H1 (cell line): ENCODE measurements around the gene RPS6KA5. TPM values are rescaled to one million over a fixed set of nuclear protein-coding genes. Genes with fewer than 3 reads are reported as not detected.

Experiments
- CTCF ChIA-PET: fragments of 300-600 bp; sonication (Branson Sonifier 250); formaldehyde crosslinking; loops from one replicate; lab custom pipeline; 2021; ENCODE audit not compliant: partially characterized antibody; lab: Charles Lee
- POLR2A ChIA-PET: fragments of 300-600 bp; sonication (Branson Sonifier 250); formaldehyde crosslinking; loops from one replicate; lab custom pipeline; 2021; ENCODE audit warnings: inconsistent platforms; ENCODE audit not compliant: partially characterized antibody; lab: Charles Lee
- DNase-seq, 2 experiments: peaks; one replicate each; pipeline versions ENCODE4 v3.0.0 to v3.0.0-alpha.2; 2010 to 2022; ENCODE audit warnings: low spot score in 2 of 2, low read depth in 1 of 2, mixed read lengths in 1 of 2
- FAIRE-seq: peaks from 2 replicates; lab custom pipeline; 2011; peaks lifted over from hg19 to GRCh38; lab: Jason Lieb, UNC
- H2AFZ ChIP-seq: 2 replicates; pipeline ENCODE4 v1.8.1; 2012; ENCODE audit warnings: low read length, inconsistent platforms
- H2AK5ac ChIP-seq: 2 replicates; pipeline ENCODE4 v1.6.1; 2013; ENCODE audit warnings: low read depth, low read length
- H2BK120ac ChIP-seq: replicated peaks from 2 replicates; pipeline ENCODE3; 2013; ENCODE audit warnings: low read depth, low read length, inconsistent platforms
- H2BK12ac ChIP-seq: 2 replicates; pipeline ENCODE4 v1.6.1; 2013; ENCODE audit warnings: low read depth, low read length
- H2BK15ac ChIP-seq: 2 replicates; pipeline ENCODE4 v1.6.1; 2013; ENCODE audit warnings: low read length
- H2BK20ac ChIP-seq: 2 replicates; pipeline ENCODE4 v1.6.1; 2013; ENCODE audit warnings: low read length
- H2BK5ac ChIP-seq: 2 replicates; pipeline ENCODE4 v1.6.1; 2013; ENCODE audit warnings: low read depth, low read length
- H3K14ac ChIP-seq: 2 replicates; pipeline ENCODE4 v1.6.1; 2013; ENCODE audit warnings: inconsistent platforms; ENCODE audit not compliant: insufficient read length
- H3K18ac ChIP-seq: 2 replicates; pipeline ENCODE4 v1.6.1; 2013; ENCODE audit warnings: low read length; ENCODE audit errors: extremely low read depth
- H3K23ac ChIP-seq: 2 replicates; pipeline ENCODE4 v1.6.1; 2013; ENCODE audit warnings: inconsistent platforms; ENCODE audit not compliant: insufficient read length
- H3K23me2 ChIP-seq: 2 replicates; pipeline ENCODE4 v1.6.1; 2013; ENCODE audit warnings: low read depth, low read length
- H3K27ac ChIP-seq: 2 replicates; pipeline ENCODE4 v1.6.1; 2011; ENCODE audit warnings: low read depth, low read length, inconsistent platforms
- H3K27me3 ChIP-seq, 4 experiments: replicated peaks in 1 of 4; 1 replicate in 1 of 4; 2 replicates in 3 of 4; pipeline versions ENCODE4 v1.6.1 to v1.8.1; 2011 to 2013; ENCODE audit warnings: low read length in 3 of 4, mild to moderate bottlenecking in 3 of 4, inconsistent platforms in 2 of 4, mixed read lengths in 2 of 4, moderate library complexity in 1 of 4; ENCODE audit not compliant: control insufficient read depth in 3 of 4, insufficient read depth in 3 of 4; ENCODE audit errors: extremely low read depth in 1 of 4
- H3K36me3 ChIP-seq, 4 experiments: 2 replicates each; pipeline versions ENCODE4 v1.6.1 to v1.8.1; 2011 to 2013; ENCODE audit warnings: mild to moderate bottlenecking in 4 of 4, low read length in 3 of 4, moderate library complexity in 2 of 4, control low read depth in 1 of 4, inconsistent platforms in 1 of 4; ENCODE audit not compliant: insufficient read depth in 4 of 4, control insufficient read depth in 2 of 4
- H3K4ac ChIP-seq: replicated peaks from 2 replicates; pipeline ENCODE3; 2013; ENCODE audit warnings: low read length, low read depth, mixed read lengths, inconsistent platforms; ENCODE audit not compliant: insufficient read length
- H3K4me1 ChIP-seq, 4 experiments: replicated peaks in 1 of 4; 1 replicate in 1 of 4; 2 replicates in 3 of 4; pipeline versions ENCODE4 v1.6.1 to v1.8.1; 2011 to 2013; ENCODE audit warnings: low read length in 3 of 4, inconsistent platforms in 2 of 4, mixed read lengths in 1 of 4; ENCODE audit not compliant: insufficient read depth in 4 of 4, control insufficient read depth in 3 of 4
- H3K4me2 ChIP-seq, 2 experiments: 2 replicates each; pipeline versions ENCODE4 v1.6.1 to v1.8.1; 2011 to 2013; ENCODE audit warnings: low read depth in 2 of 2, low read length in 2 of 2, control low read depth in 1 of 2, inconsistent platforms in 1 of 2, mild to moderate bottlenecking in 1 of 2; ENCODE audit not compliant: insufficient read depth in 1 of 2
- H3K4me3 ChIP-seq, 4 experiments: fragments of 200-600, 300-600 bp in 1 of 4; sonication (generic), shearing (Covaris generic), sonication (Bioruptor Twin) in 1 of 4; 2 replicates each; pipeline versions ENCODE4 v1.5.1 to v1.8.1; 2011 to 2016; ENCODE audit warnings: low read length in 4 of 4, low read depth in 3 of 4, control low read depth in 2 of 4, inconsistent platforms in 2 of 4, mild to moderate bottlenecking in 2 of 4, mixed read lengths in 1 of 4, moderate library complexity in 1 of 4; ENCODE audit not compliant: insufficient read depth in 2 of 4; ENCODE audit errors: extremely low read depth in 1 of 4
- H3K56ac ChIP-seq: replicated peaks from 2 replicates; pipeline ENCODE3; 2013; ENCODE audit warnings: low read depth, mild to moderate bottlenecking, mixed read lengths, low read length, inconsistent platforms; ENCODE audit not compliant: insufficient read length
- H3K79me1 ChIP-seq: 2 replicates; pipeline ENCODE4 v1.6.1; 2013; ENCODE audit warnings: low read depth, low read length, control low read depth
- H3K79me2 ChIP-seq, 2 experiments: 2 replicates each; pipeline versions ENCODE4 v1.6.1 to v1.8.1; 2012 to 2013; ENCODE audit warnings: low read length in 2 of 2, mild to moderate bottlenecking in 2 of 2, inconsistent platforms in 1 of 2; ENCODE audit not compliant: insufficient read depth in 2 of 2, control insufficient read depth in 1 of 2
- H3K9ac ChIP-seq, 4 experiments: replicated peaks in 1 of 4; 1 replicate in 1 of 4; 2 replicates in 3 of 4; pipeline versions ENCODE4 v1.6.1 to v1.8.1; 2011 to 2013; ENCODE audit warnings: low read depth in 3 of 4, low read length in 3 of 4, control low read depth in 2 of 4, mild to moderate bottlenecking in 2 of 4, moderate library complexity in 2 of 4, inconsistent platforms in 1 of 4; ENCODE audit errors: extremely low read depth in 1 of 4
- H3K9me3 ChIP-seq, 2 experiments: 2 replicates each; pipeline versions ENCODE4 v1.6.1 to v1.8.1; 2012 to 2013; ENCODE audit warnings: mild to moderate bottlenecking in 2 of 2, moderate library complexity in 2 of 2, control low read depth in 1 of 2, inconsistent platforms in 1 of 2, low read depth in 1 of 2, low read length in 1 of 2, mixed read lengths in 1 of 2; ENCODE audit not compliant: insufficient read depth in 2 of 2
- H4K20me1 ChIP-seq, 2 experiments: replicated peaks in 1 of 2; 2 replicates each; pipeline versions ENCODE3 to v1.8.1; 2011 to 2013; ENCODE audit warnings: inconsistent platforms in 2 of 2, low read length in 2 of 2, mild to moderate bottlenecking in 1 of 2; ENCODE audit not compliant: insufficient read depth in 2 of 2, control insufficient read depth in 1 of 2
- H4K5ac ChIP-seq: 2 replicates; pipeline ENCODE4 v1.6.1; 2013; ENCODE audit warnings: low read length, low read depth, mixed read lengths, inconsistent platforms; ENCODE audit not compliant: insufficient read length
- H4K8ac ChIP-seq: 2 replicates; pipeline ENCODE4 v1.8.0; 2013; ENCODE audit warnings: mild to moderate bottlenecking, moderate library complexity, low read length, inconsistent platforms; ENCODE audit not compliant: insufficient read depth; ENCODE audit errors: extremely low read depth
- H4K91ac ChIP-seq: replicated peaks from 2 replicates; pipeline ENCODE3; 2013; ENCODE audit warnings: low read length, mixed read lengths, inconsistent platforms; ENCODE audit not compliant: insufficient read length
- ATF3 ChIP-seq: IDR thresholded peaks from 2 replicates; pipeline ENCODE4 v1.6.1; 2011; ENCODE audit warnings: low read depth, mild to moderate bottlenecking, low read length; ENCODE audit not compliant: insufficient read depth
- CHD1 ChIP-seq: IDR thresholded peaks from 2 replicates; pipeline ENCODE4 v1.6.1; 2012; ENCODE audit warnings: low read depth, low read length, improper control_type of control experiment
- CTCF ChIP-seq, 3 experiments: IDR thresholded peaks; 1 replicate in 2 of 3; 2 replicates in 1 of 3; pipeline versions ENCODE4 v1.5.1 to v1.6.1; 2011; ENCODE audit warnings: low read length in 3 of 3, mild to moderate bottlenecking in 3 of 3, inconsistent platforms in 2 of 3, low read depth in 1 of 3, moderate library complexity in 1 of 3; ENCODE audit not compliant: insufficient read depth in 1 of 3; ENCODE audit errors: control extremely low read depth in 1 of 3
- EZH2 ChIP-seq: fragments of 200-600 bp; sonication (generic); IDR thresholded peaks from 2 replicates; pipeline ENCODE4 v1.7.1; 2012; ENCODE audit warnings: low read depth, mild to moderate bottlenecking, moderate library complexity, low read length, inconsistent platforms; ENCODE audit not compliant: severe bottlenecking
- HDAC6 ChIP-seq: IDR thresholded peaks from one replicate; pipeline ENCODE4 v1.7.1; 2012; ENCODE audit warnings: low read depth, mild to moderate bottlenecking, inconsistent platforms, low read length, moderate library complexity
- JUN ChIP-seq: IDR thresholded peaks from 2 replicates; pipeline ENCODE4 v1.6.1; 2011; ENCODE audit warnings: low read depth, mild to moderate bottlenecking, improper control_type of control experiment, low read length
- RXRA ChIP-seq: IDR thresholded peaks from 2 replicates; pipeline ENCODE4 v1.6.1; 2011; ENCODE audit warnings: low read depth, mild to moderate bottlenecking, low read length, moderate library complexity; ENCODE audit not compliant: insufficient read depth
- SIRT6 ChIP-seq: IDR thresholded peaks from one replicate; pipeline ENCODE4 v1.7.1; 2012; ENCODE audit warnings: low read length, inconsistent platforms
- SUZ12 ChIP-seq: fragments of 200-600 bp; sonication (generic); IDR thresholded peaks from 2 replicates; pipeline ENCODE4 v1.6.1; 2012; ENCODE audit warnings: mild to moderate bottlenecking, inconsistent platforms, low read length, moderate library complexity, mixed read lengths
- TCF12 ChIP-seq: IDR thresholded peaks from 2 replicates; pipeline ENCODE4 v1.6.1; 2011; ENCODE audit warnings: low read depth, mild to moderate bottlenecking, low read length
- USF2 ChIP-seq: IDR thresholded peaks from 2 replicates; pipeline ENCODE4 v1.6.1; 2011; ENCODE audit warnings: low read length, improper control_type of control experiment
- polyA plus RNA-seq, 7 experiments: library from polyadenylated mRNA; depleted of rRNA in 3 of 7; stranded (reverse) in 5 of 7; unstranded in 2 of 7; fragments of >200 nt in 5 of 7; fragments of 200-250 nt in 2 of 7; gene quantifications; 1 replicate in 5 of 7; 2 replicates in 1 of 7; 4 replicates in 1 of 7; pipeline versions ENCODE4 v1.2.1 to v1.2.3, GENCODE V29; 2011 to 2013; ENCODE audit warnings: missing spikeins in 2 of 7, mixed read lengths in 2 of 7
- total RNA-seq: library from RNA; stranded (reverse); fragmentation: NEBNext Ultra II Directional; extraction: Animal tissue kit (Norgen Biotek cat#: 25700); gene quantifications from 2 replicates; pipeline ENCODE4 v1.2.1, GENCODE V29; 2021

RPS6KA5 gene
- total and polyA plus RNA-seq, 2 of the 8 experiments (the other 6 are each of a cell fraction or from before 2014, with no cell fraction given), result 0.85 to 3.1 TPM

- H4K91ac ChIP-seq, result no peak overlapping the region
- H2BK5ac ChIP-seq, result no peak overlapping the region
- DNase-seq, result no peak
- H4K8ac ChIP-seq, result no peak overlapping the region
- H2BK120ac ChIP-seq, result no peak overlapping the region
- H3K23me2 ChIP-seq, result no peaks in the 10 kb centered on the region
- no peak overlapping the region for H3K56ac ChIP-seq
- no peak overlapping the region for H3K23ac ChIP-seq
- H2AFZ ChIP-seq, result no peak overlapping the region
- H3K79me2 ChIP-seq, result no peaks in the 10 kb centered on the region
- no peak overlapping the region for H2BK20ac ChIP-seq
- POLR2A ChIA-PET, result no interaction called here
- no peak overlapping the region for H2BK12ac ChIP-seq
- H3K4me3 ChIP-seq, result no peak overlapping the region
- no peak overlapping the region for H2BK15ac ChIP-seq
- no peak overlapping the region for H2AK5ac ChIP-seq
- no peak overlapping the region for H3K4ac ChIP-seq
- FAIRE-seq, result no peak
- no peak overlapping the region for H3K14ac ChIP-seq
- peaks cover 0 to 2% (median 0%) of the 10 kb centered on the region in 4 experiments; a peak in 2 of 8 replicates for H3K36me3 ChIP-seq
- H3K27ac ChIP-seq, result no peak overlapping the region
- no peaks in the 10 kb centered on the region for H3K27me3 ChIP-seq
- CTCF ChIA-PET, result interaction anchor here (1.1 to 4.3 kb wide), 2 partner anchors 10 to 103 kb away, joined by 3 to 28 read pairs; no protein-coding TSS in a partner anchor
- no peak overlapping the region for H3K18ac ChIP-seq
- no peaks in the 10 kb centered on the region for H3K9me3 ChIP-seq
- no peak overlapping the region for H3K4me2 ChIP-seq
- H3K4me1 ChIP-seq, result no peaks in the 10 kb centered on the region
- H3K79me1 ChIP-seq, result no peaks in the 10 kb centered on the region
- H4K5ac ChIP-seq, result no peak overlapping the region
- no peak overlapping the region for H3K9ac ChIP-seq
- no peaks in the 10 kb centered on the region for H4K20me1 ChIP-seq
- TF ChIP-seq CHD1 (no peak), SIRT6 (no peak), USF2 (no peak), HDAC6 (no peak), ATF3 (no peak), TCF12 (no peak), RXRA (no peak), JUN (no peak), EZH2 (no peak), CTCF (IDR thresholded peaks at IDR 0.05; ENCODE audit: control extremely low read depth in 1 of 3, insufficient read depth in 1 of 3, low read depth in 1 of 3, low read length in 3 of 3) (no peak), SUZ12 (no peak)
These were observed 167.5 kb downstream of the RPS6KA5 start for GRCh38 chr14:90892970-90893369.
